ENCODE results near the gene RFNG. TPM values are rescaled to one million over a fixed set of nuclear protein-coding genes. Genes with fewer than 3 reads are reported as not detected.
A peak's percentile ranks its signal among the peaks of the same experiment; 100 is the strongest.

RFNG gene
- total and polyA plus RNA-seq, 8 donors: 29.3 to 52.7 (median 45.5) TPM

DNA sequence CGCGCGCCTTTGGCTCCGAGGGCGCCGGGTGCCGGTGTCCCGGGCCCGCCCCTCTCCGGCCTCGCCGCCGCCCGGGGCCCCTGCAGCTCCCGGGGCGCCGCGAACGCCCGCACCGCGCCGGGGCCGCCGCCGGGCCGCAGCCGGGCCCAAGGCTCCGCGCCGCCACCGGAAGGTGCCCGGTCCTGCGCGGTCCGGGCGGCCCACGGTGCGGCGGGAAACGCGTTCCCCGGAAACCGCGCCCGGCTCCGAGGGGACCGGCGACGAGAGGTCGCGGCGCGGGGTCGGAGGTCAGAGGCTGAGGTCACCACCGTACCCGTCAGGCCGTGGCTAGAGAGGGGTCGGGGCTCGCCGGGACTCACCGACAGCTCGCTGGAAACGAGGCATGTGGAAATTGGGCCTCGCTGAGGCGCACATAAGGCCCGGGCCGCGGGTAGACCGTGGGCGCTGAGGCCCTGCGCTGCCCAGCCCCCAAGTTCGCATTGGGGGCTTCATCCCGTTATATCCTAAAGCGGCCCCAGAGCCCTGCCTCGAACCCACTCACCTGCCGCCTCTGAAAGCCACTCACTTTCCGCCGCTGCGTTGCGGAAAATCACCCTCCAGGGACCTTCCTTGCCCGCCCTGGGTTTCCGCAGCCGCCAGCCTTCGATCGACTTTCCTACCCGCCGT lies 14.2 kb upstream of the RFNG start, which contains the start of gene DUS1L:
TSS of gene DUS1L (minus strand) at position 167 of the 666 bp plus-strand sequence. CDS start 745 bp downstream, outside the sequence.
- Histone ChIP-seq H3K4me3 (peak within 1 kb of the TSS; percentile 76 to 91), H3K27me3 (no peaks in the 10 kb centered on the region), H3K27ac (peak within 1 kb of the TSS; percentile 66 to 83), H3K36me3 (peaks cover 0 to 29% of the 10 kb centered on the region in 2 donors), H3K4me1 (peaks cover 18 to 28% of the 10 kb centered on the region in 2 donors), H3K9me3 (no peaks in the 10 kb centered on the region)
- intact Hi-C loops (cut with DNase I): no loop called here
- ATAC-seq (peak; percentile 90), DNase-seq (peak; percentile 48 to 90 (median 57))
- TF ChIP-seq CTCF (IDR thresholded peaks at IDR 0.05): no peak

DNA sequence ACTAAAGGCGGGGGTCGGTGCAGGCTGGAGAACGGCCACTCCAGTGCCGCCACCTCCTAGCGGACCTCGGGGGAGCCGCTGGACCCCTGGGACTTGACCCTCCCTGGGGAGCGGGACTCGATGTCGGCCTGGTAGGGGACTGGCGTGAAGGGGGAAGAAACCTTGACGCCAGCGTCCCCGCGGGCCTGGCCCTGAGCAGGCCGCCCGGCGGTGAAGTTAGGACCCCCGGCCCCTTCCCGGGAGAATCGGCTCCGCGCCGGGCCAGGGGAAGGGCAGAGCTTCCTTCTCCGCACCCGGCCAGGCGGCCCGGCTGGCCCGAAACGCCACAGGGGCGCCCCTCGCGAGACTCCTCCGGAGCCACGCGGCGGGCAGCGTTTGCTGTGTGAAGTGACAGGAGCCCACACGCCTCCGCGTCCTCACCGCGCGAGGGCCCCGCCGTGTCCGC lies 13.6 kb upstream of the RFNG start:
- no peak for TF ChIP-seq CTCF (IDR thresholded peaks at IDR 0.05)
- Histone ChIP-seq H3K27ac (peak overlapping the region; percentile 54 to 76), H3K27me3 (no peaks in the 10 kb centered on the region), H3K4me1 (peaks cover 18 to 28% of the 10 kb centered on the region in 2 donors), H3K4me3 (peak overlapping the region; percentile 76 to 91), H3K9me3 (no peaks in the 10 kb centered on the region), H3K36me3 (peaks cover 0 to 34% of the 10 kb centered on the region in 2 donors)
- DNase-seq (peak in 2 of 4 donors; percentile 10 to 86), ATAC-seq (peak; percentile 8)
- intact Hi-C loops (cut with DNase I): no loop called here

GRCh38 chr17:82064433-82065192 lies 13.0 kb upstream of the RFNG start:
- peak in 1 of 4 donors; percentile 76 for DNase-seq
- no peak for TF ChIP-seq CTCF (IDR thresholded peaks at IDR 0.05)
- no peaks in the 10 kb centered on the region for H3K27me3 ChIP-seq
- ATAC-seq: peak; percentile 61
- no peaks in the 10 kb centered on the region for H3K9me3 ChIP-seq
- H3K4me1 ChIP-seq: peaks cover 18 to 28% of the 10 kb centered on the region in 2 donors
- H3K36me3 ChIP-seq: peaks cover 0 to 40% of the 10 kb centered on the region in 2 donors
- peak overlapping the region; percentile 76 to 91 for H3K4me3 ChIP-seq
- H3K27ac ChIP-seq: peak overlapping the region in 1 of 2 donors; percentile 76
- intact Hi-C loops (cut with DNase I): no loop called here

DNA sequence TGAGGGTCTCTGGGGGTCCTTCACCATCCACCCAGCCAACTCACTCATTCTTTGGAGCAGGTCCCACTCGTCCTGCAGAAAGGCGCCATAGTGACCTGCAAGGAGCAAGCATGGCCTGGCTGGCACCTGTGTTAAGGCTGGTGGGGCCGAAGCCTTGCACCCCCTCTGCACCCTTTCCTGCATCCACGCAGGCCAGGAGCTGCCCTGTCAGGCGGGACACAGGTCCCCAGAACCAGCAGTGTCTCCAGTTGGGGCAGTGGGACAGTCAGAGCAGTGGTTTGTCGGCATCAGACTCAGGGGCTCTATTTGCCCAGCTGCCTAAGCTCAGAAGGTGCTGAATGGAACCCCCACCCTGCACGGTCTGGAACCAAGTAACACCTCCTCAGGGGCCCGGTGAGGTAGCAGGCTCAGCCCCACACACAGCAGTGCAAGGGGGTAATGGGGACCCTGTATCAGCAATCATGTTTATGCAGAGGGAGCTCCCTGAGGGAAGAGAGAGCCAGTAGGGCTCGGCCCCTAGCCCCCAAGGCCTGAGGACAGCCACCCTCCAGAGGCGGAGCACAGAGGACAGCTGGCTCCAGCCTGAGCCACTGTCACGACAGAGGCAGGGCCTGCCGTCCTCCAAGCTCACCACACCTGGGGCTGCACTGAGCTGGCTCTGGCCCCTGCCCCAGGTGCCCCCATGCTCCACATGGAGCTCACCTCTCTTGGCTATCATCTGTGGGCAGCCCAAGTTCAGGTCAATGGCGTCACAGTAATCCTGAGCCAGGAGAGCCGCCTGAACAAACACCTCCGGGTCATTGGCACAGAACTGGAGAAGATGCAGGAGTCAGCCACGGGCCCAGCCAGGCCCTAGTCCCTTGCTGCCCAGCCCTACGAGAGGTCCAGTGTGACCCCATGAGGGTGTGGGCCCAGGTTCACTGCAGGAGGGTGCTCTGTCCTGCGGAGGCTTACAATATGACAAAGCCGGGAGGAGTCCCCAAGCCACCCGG lies 12.1 kb upstream of the RFNG start:
- DNase-seq (peak in 1 of 4 donors; percentile 59), ATAC-seq (no peak)
- Histone ChIP-seq H3K27ac (no peak overlapping the region), H3K9me3 (no peaks in the 10 kb centered on the region), H3K27me3 (no peaks in the 10 kb centered on the region), H3K36me3 (peaks cover 0 to 49% of the 10 kb centered on the region in 2 donors), H3K4me1 (peaks cover 18 to 28% of the 10 kb centered on the region in 2 donors), H3K4me3 (peak overlapping the region in 1 of 2 donors; percentile 91)
- TF ChIP-seq CTCF (IDR thresholded peaks at IDR 0.05): no peak
- intact Hi-C loops (cut with DNase I): no loop called here
